Stimulated activated CD4-positive, alpha-beta T cell treated with anti-CD3 and anti-CD28 coated beads, Interleukin-2, amount 100 ng/mL, for 48 hours (primary cell): Measurements from ENCODE around the gene C4orf50.

Source experiments
- DNase-seq, 2 donors: peaks; one replicate each; pipeline ENCODE4 v3.0.0-alpha.2; 2020

The C4orf50 gene

GRCh38 chr4:5917672-5918071 is 100.6 kb downstream of the C4orf50 start:
- no peak for DNase-seq

- DNase-seq = no peak
These were observed 102.0 kb downstream of the C4orf50 start for GRCh38 chr4:5916229-5916628.

GRCh38 chr4:5913454-5913853 is 104.8 kb downstream of the C4orf50 start:
- DNase-seq = no peak

GRCh38 chr4:5912614-5913019 is 105.6 kb downstream of the C4orf50 start:
- DNase-seq = no peak

- DNase-seq = no peak
These were observed 109.3 kb downstream of the C4orf50 start for GRCh38 chr4:5908876-5909427.

- no peak for DNase-seq
These were observed 112.0 kb downstream of the C4orf50 start for GRCh38 chr4:5906191-5906590.

GRCh38 chr4:5905714-5906113 is 112.5 kb downstream of the C4orf50 start:
- DNase-seq = no peak

GRCh38 chr4:5900844-5901243 is 117.4 kb downstream of the C4orf50 start:
- DNase-seq = no peak

GRCh38 chr4:5899881-5900280 is 118.3 kb downstream of the C4orf50 start:
- DNase-seq = no peak

- DNase-seq = no peak
These were observed 118.8 kb downstream of the C4orf50 start for GRCh38 chr4:5899396-5899795.

GRCh38 chr4:5897674-5898073 is 120.6 kb downstream of the C4orf50 start:
- DNase-seq = no peak

- DNase-seq = no peak
These were observed 122.9 kb downstream of the C4orf50 start for GRCh38 chr4:5895287-5895686.

- DNase-seq = no peak
These were observed 124.0 kb downstream of the C4orf50 start for GRCh38 chr4:5894266-5894665.

GRCh38 chr4:5893591-5893990 is 124.6 kb downstream of the C4orf50 start:
- no peak for DNase-seq

- no peak for DNase-seq
These were observed 125.1 kb downstream of the C4orf50 start, which contains the start of gene CRMP1 for GRCh38 chr4:5893004-5893580. Gene CRMP1 (minus strand): TSS chr4:5893086. CDS start chr4:5892969, 117 bp downstream.

GRCh38 chr4:5892323-5893003 is 125.8 kb downstream of the C4orf50 start:
- DNase-seq = no peak

- no peak for DNase-seq
These were observed 126.5 kb downstream of the C4orf50 start for GRCh38 chr4:5891563-5892322.

GRCh38 chr4:5890063-5890727 is 128.0 kb downstream of the C4orf50 start:
- DNase-seq = no peak

- no peak for DNase-seq
These were observed 129.1 kb downstream of the C4orf50 start for GRCh38 chr4:5889002-5889696.

GRCh38 chr4:5888222-5889001 is 129.8 kb downstream of the C4orf50 start:
- no peak for DNase-seq

GRCh38 chr4:5887361-5888221 is 130.6 kb downstream of the C4orf50 start:
- DNase-seq = no peak
